GM23338 (cell line): ENCODE results near the gene NAT14. TPM values are rescaled to one million over a fixed set of nuclear protein-coding genes. Genes with fewer than 3 reads are reported as not detected.
A peak's percentile ranks its signal among the peaks of the same experiment; 100 is the strongest.

Source experiments
- ATAC-seq: fragments of 200-7000 bp; cut with Tn5 transposase; 3 replicates; pipeline ENCODE4 v1.9.1; 2020
- DNase-seq: peaks from one replicate; pipeline ENCODE4 v3.0.0-alpha.2; 2015; ENCODE audit warnings: low spot score
- H2AFZ ChIP-seq: fragments of 200-600 bp; sonication (generic); 2 replicates; pipeline ENCODE4 v1.8.0; 2016; ENCODE audit warnings: antibody characterized with exemption, mild to moderate bottlenecking, moderate library complexity
- H3F3A ChIP-seq: fragments of 200-600 bp; sonication (generic); replicated peaks from 2 replicates; pipeline ENCODE4 v1.8.0; 2017; ENCODE audit warnings: antibody characterized with exemption, mixed run types, low read depth
- H3K27ac ChIP-seq: fragments of 200-600 bp; sonication (generic); 2 replicates; pipeline ENCODE4 v1.6.1; 2016; ENCODE audit warnings: low read depth
- H3K27me3 ChIP-seq: fragments of 200-600 bp; sonication (generic); 2 replicates; pipeline ENCODE4 v1.8.0; 2016; ENCODE audit warnings: mild to moderate bottlenecking, mixed run types, moderate library complexity; ENCODE audit not compliant: insufficient read depth
- H3K36me3 ChIP-seq: fragments of 200-600 bp; sonication (generic); 2 replicates; pipeline ENCODE4 v1.8.0; 2016; ENCODE audit warnings: mild to moderate bottlenecking; ENCODE audit not compliant: insufficient read depth
- H3K4me1 ChIP-seq: fragments of 200-600 bp; sonication (generic); 2 replicates; pipeline ENCODE4 v1.8.0; 2016; ENCODE audit warnings: mild to moderate bottlenecking, moderate library complexity; ENCODE audit not compliant: insufficient read depth
- H3K4me2 ChIP-seq: fragments of 200-600 bp; sonication (generic); 2 replicates; pipeline ENCODE4 v1.7.1; 2017; ENCODE audit warnings: mixed run types
- H3K4me3 ChIP-seq: fragments of 200-600 bp; sonication (generic); 2 replicates; pipeline ENCODE4 v1.6.1; 2016; ENCODE audit warnings: mixed run types
- H3K79me2 ChIP-seq: fragments of 200-600 bp; sonication (generic); replicated peaks from 2 replicates; pipeline ENCODE4 v1.8.0; 2017; ENCODE audit warnings: mild to moderate bottlenecking; ENCODE audit not compliant: insufficient read depth
- H3K9me2 ChIP-seq: fragments of 200-600 bp; sonication (generic); 2 replicates; pipeline ENCODE4 v1.8.0; 2017; ENCODE audit not compliant: insufficient read depth
- H4K20me1 ChIP-seq: fragments of 200-600 bp; sonication (generic); replicated peaks from 2 replicates; pipeline ENCODE4 v1.8.0; 2017; ENCODE audit warnings: mild to moderate bottlenecking; ENCODE audit not compliant: insufficient read depth
- H3K27ac Mint-ChIP-seq: 2 replicates; pipeline ENCODE4 v1.8.0; 2020; ENCODE audit warnings: inconsistent platforms, mild to moderate bottlenecking, moderate library complexity, mixed read lengths
- H3K27me3 Mint-ChIP-seq: 3 replicates; pipeline ENCODE4 v1.8.0; 2022; ENCODE audit warnings: low read depth, mild to moderate bottlenecking, moderate library complexity, mixed read lengths, inconsistent platforms; ENCODE audit not compliant: insufficient read depth, poor library complexity
- H3K36me3 Mint-ChIP-seq: 3 replicates; pipeline ENCODE4 v1.8.0; 2021; ENCODE audit warnings: low read depth, mild to moderate bottlenecking, inconsistent platforms, moderate library complexity, mixed read lengths
- H3K4me1 Mint-ChIP-seq: 3 replicates; pipeline ENCODE4 v1.8.0; 2020; ENCODE audit warnings: mild to moderate bottlenecking, inconsistent platforms, mixed read lengths
- H3K4me3 Mint-ChIP-seq: 3 replicates; pipeline ENCODE4 v1.8.0; 2021; ENCODE audit warnings: moderate library complexity, mild to moderate bottlenecking, inconsistent platforms, mixed read lengths
- H3K9me3 Mint-ChIP-seq: 3 replicates; pipeline ENCODE4 v1.8.0; 2020; ENCODE audit warnings: moderate library complexity, mild to moderate bottlenecking, inconsistent platforms, mixed read lengths
- CREB1 ChIP-seq: fragments of 250-450 bp; sonication (Bioruptor Pico); IDR thresholded peaks from 2 replicates; pipeline ENCODE4 v1.5.0; 2020; ENCODE audit warnings: low read depth, mild to moderate bottlenecking, moderate library complexity
- CTCF ChIP-seq, 2 experiments: fragments of 200-600 bp in 1 of 2; sonication (generic) in 1 of 2; conservative IDR thresholded peaks; 2 replicates each; pipeline versions ENCODE4 v1.5.1 to v1.6.1; 2016 to 2017; ENCODE audit warnings: antibody characterized with exemption in 2 of 2, low read depth in 2 of 2, mild to moderate bottlenecking in 2 of 2, moderate library complexity in 1 of 2
- ETS1 ChIP-seq: IDR thresholded peaks from 2 replicates; pipeline ENCODE4 v1.6.1; 2016; ENCODE audit warnings: antibody characterized with exemption
- EZH2 ChIP-seq: fragments of 200-600 bp; sonication (generic); IDR thresholded peaks from one replicate; pipeline ENCODE4 v1.8.0; 2017; ENCODE audit warnings: antibody characterized with exemption, mild to moderate bottlenecking, low read depth; ENCODE audit not compliant: unreplicated experiment
- EZH2phosphoT487 ChIP-seq: fragments of 200-600 bp; sonication (generic); IDR thresholded peaks from one replicate; pipeline ENCODE4 v1.8.1; 2018; ENCODE audit warnings: antibody characterized with exemption; ENCODE audit not compliant: unreplicated experiment
- JUNB ChIP-seq: IDR thresholded peaks from one replicate; pipeline ENCODE4 v1.6.1; 2016; ENCODE audit warnings: antibody characterized with exemption; ENCODE audit not compliant: unreplicated experiment
- NANOG ChIP-seq: IDR thresholded peaks from 2 replicates; pipeline ENCODE4 v1.6.1; 2016; ENCODE audit warnings: antibody characterized with exemption, borderline replicate concordance
- POLR2AphosphoS5 ChIP-seq: IDR thresholded peaks from 2 replicates; pipeline ENCODE4 v1.6.1; 2016; ENCODE audit warnings: antibody characterized with exemption, low read depth
- REST ChIP-seq: IDR thresholded peaks from one replicate; pipeline ENCODE4 v1.6.1; 2018; ENCODE audit warnings: antibody characterized with exemption; ENCODE audit not compliant: unreplicated experiment
- STAT1 ChIP-seq: IDR thresholded peaks from one replicate; pipeline ENCODE4 v1.6.1; 2016; ENCODE audit warnings: antibody characterized with exemption; ENCODE audit not compliant: unreplicated experiment
- ZNF114 ChIP-seq: fragments of 250-450 bp; sonication (Bioruptor Pico); IDR thresholded peaks from 2 replicates; pipeline ENCODE4 v1.5.0; 2020; ENCODE audit warnings: mild to moderate bottlenecking, moderate library complexity
- ZNF331 ChIP-seq: fragments of 250-450 bp; sonication (Bioruptor Pico); IDR thresholded peaks from 2 replicates; pipeline ENCODE4 v1.5.0; 2020; ENCODE audit warnings: low read depth, mild to moderate bottlenecking, moderate library complexity
- ZNF462 ChIP-seq: fragments of 250-450 bp; sonication (Bioruptor Pico); IDR thresholded peaks from 2 replicates; pipeline ENCODE4 v1.5.0; 2020; ENCODE audit warnings: mild to moderate bottlenecking, moderate library complexity
- polyA plus RNA-seq: library from polyadenylated mRNA; unstranded; fragments of >200 nt; fragmentation: Nextera tagmentation; extraction: Ambion mirVana; gene quantifications from 2 replicates; pipeline ENCODE4 v1.2.1, GENCODE V29; 2016
- total RNA-seq: library from RNA; depleted of rRNA; stranded (reverse); fragments of >200 nt; shearing (Covaris generic); gene quantifications from 2 replicates; pipeline ENCODE4 v1.2.3, GENCODE V29; 2014

Gene NAT14
- total and polyA plus RNA-seq, 2 experiments from 2014 or later, result 27.8 to 39.6 TPM

- Mint-ChIP-seq H3K9me3 (no peaks in the 10 kb centered on the region; the same call in 2 of the 3 replicates), H3K27me3 (peaks cover 14% of the 10 kb centered on the region), H3K36me3 (no peaks in the 10 kb centered on the region; the same call in 2 of the 3 replicates), H3K4me1 (peaks cover 26% of the 10 kb centered on the region), H3K4me3 (no peak overlapping the region), H3K27ac (no peak overlapping the region)
- no peaks in the 10 kb centered on the region for H3K27me3 ChIP-seq
- H3K4me2 ChIP-seq, result peak overlapping the region; percentile 68; the same call in 1 of the 2 replicates
- TF ChIP-seq REST, result no peak
- no peak for TF ChIP-seq ZNF462 (CRISPR knock-in tag)
- no peak for TF ChIP-seq EZH2
- TF ChIP-seq NANOG, result no peak
- no peak for TF ChIP-seq ETS1
- no peak for TF ChIP-seq ZNF331 (CRISPR knock-in tag)
- no peak for TF ChIP-seq EZH2phosphoT487
- no peak for TF ChIP-seq ZNF114 (CRISPR knock-in tag)
- TF ChIP-seq JUNB, result no peak
- TF ChIP-seq POLR2AphosphoS5, result no peak
- TF ChIP-seq CTCF (conservative IDR thresholded peaks at IDR 0.05; ENCODE audit: low read depth in 2 of 2), result no peak
- TF ChIP-seq CREB1 (CRISPR knock-in tag), result no peak
- no peak for TF ChIP-seq STAT1
- H3K79me2 ChIP-seq, result no peaks in the 10 kb centered on the region
- no peak for ATAC-seq
- DNase-seq, result no peak
- H3K4me1 ChIP-seq, result peaks cover 16% of the 10 kb centered on the region; the same call in 1 of the 2 replicates
- H3K27ac ChIP-seq, result no peak overlapping the region
- H3K36me3 ChIP-seq, result no peaks in the 10 kb centered on the region
- no peak overlapping the region for H3K4me3 ChIP-seq
- no peak overlapping the region for H2AFZ ChIP-seq
- no peaks in the 10 kb centered on the region for H3K9me2 ChIP-seq
- H4K20me1 ChIP-seq, result no peaks in the 10 kb centered on the region
- H3F3A ChIP-seq, result peaks cover 10% of the 10 kb centered on the region
These were observed 4.9 kb downstream of the NAT14 start for GRCh38 chr19:55489711-55490477.
